GM19043 (cell line): Measurements from ENCODE around the gene ADISSP.

ENCODE experiments used
- ATAC-seq: cut with Tn5 transposase; IDR thresholded peaks from one replicate; pipeline ENCODE4 v1.9.1; 2021; ENCODE audit warnings: low read depth; ENCODE audit not compliant: unreplicated experiment

ADISSP gene

DNA sequence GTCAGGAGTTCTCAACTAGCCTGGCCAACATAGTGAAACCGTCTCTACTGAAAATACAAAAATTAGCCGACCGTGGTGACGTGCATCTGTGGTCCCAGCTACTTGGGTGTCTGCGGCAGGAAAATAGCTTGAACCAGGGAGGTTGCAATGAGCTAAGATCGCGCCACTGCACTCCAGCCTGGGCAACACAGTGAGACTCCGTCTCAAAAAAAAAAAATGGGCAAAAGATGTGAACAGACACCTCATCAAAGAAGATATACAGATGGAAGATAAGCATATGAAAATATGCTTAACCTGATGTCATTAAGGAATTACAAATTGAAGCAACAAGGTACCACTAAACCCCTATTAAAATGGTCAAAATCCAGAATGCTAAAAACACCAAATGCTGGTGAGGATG, 44.3 kb downstream of the ADISSP start:
- no peak for ATAC-seq

- ATAC-seq: no peak
Observed at GRCh38 chr20:3721912-3722311, 45.6 kb downstream of the ADISSP start.

- ATAC-seq: no peak
Observed at GRCh38 chr20:3720626-3721025, 46.9 kb downstream of the ADISSP start.

DNA sequence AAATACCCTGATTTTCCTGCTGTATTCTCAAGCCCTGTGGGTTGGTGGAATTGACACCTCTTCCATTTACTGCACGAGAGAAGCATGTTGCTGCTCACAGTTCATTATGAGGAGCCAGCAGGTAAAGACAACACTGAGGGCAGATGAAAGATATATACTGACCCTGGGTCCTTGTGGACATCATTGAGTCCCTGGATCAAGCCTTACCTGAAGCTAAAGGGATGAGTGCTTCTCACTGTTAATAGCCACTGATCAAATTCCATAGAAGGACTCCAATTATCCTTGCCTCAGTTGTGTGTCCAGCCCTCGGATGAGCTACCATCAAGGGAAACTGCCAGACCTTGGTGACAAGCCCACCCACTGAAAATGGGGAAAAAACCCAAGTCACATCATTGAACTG, 47.5 kb downstream of the ADISSP start:
- no peak for ATAC-seq

DNA sequence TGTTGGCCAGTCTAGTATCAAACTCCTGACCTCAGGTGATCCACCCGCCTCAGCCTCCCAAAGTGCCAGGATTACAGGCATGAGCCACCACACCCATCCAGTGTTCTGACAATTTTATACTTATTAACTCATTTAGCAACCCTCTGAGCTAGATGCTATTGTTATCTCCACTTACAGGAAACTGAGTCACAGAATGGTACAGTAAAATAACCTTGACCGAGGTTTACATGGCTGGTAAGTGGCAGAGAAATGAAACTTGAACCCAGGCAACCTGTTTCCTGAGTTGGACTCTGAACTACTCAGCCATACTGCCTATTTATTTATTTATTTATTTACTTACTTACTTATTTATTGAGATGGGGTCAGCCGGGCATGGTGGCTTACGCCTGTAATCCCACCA, 48.5 kb downstream of the ADISSP start:
- no peak for ATAC-seq

- ATAC-seq: no peak
Observed at GRCh38 chr20:3716195-3716834, 51.2 kb downstream of the ADISSP start.

GRCh38 chr20:3714092-3714491, 53.5 kb downstream of the ADISSP start:
- no peak for ATAC-seq

- ATAC-seq: no peak
Observed at GRCh38 chr20:3712279-3712873, 55.2 kb downstream of the ADISSP start, which contains the start of gene SIGLEC1. Gene SIGLEC1, minus strand, starts transcription at chr20:3712600. Its CDS starts 5,472 bp downstream, at chr20:3707128.

- no peak for ATAC-seq
Observed at GRCh38 chr20:3711484-3711941, 56.0 kb downstream of the ADISSP start.

DNA sequence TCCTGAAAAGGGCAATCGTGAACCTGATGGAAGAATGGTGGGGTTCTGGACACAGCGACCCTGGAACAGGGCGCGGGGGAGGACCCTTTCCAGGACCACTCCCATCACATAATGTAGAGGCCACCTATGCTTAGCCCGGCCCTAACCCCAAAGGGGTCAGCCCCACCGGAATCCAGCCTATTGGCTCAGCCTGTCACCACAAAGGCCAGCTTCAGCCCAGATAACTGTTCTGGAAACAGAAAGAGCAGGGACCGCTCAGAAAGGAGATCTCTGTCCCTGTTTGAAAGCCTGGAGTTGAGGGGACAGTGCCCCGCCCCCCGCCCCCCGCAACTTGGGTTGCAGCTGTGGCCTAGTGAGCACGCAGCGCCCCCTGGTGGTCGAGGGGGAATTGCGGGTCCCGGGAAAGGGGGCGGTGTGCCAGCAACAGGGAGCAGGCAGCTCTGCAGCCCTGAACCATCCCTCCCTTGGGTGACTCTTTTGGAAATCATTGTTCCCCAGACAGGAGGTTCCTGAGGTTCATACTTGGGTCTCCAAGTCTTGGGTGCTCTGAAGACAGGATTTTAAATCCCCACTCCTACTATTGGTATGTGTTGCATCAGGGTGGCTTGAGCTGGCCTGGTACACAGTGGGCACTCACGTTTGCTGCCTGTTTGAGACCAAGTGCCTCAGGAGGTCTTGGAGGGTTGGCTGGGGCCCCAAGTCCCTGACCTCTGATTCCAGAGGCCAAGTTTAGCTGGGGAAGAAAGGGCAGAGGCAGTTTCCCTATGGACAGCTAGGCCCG, 56.7 kb downstream of the ADISSP start:
- ATAC-seq: no peak

DNA sequence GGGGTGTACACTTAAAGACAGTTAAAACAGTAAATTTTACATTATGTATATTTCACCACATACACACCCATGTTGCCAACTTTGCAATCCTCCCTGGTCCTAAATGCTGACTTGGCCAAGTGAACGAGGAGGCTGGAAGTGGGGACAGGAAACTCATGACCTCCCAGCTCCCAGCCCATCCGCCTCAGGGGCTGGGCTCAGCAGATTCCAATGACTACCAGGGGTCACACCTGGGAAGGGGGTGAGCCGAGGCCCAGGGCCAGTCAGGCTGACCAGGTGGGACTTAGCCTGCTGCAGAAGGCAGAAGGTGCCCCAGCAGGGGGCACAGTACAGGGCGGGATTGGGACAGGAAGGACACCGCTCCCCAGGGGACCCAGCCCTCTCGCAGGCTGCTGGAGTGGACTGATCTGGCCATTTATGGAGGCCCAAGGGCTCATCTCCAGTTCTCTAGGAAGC, 57.5 kb downstream of the ADISSP start:
- no peak for ATAC-seq

DNA sequence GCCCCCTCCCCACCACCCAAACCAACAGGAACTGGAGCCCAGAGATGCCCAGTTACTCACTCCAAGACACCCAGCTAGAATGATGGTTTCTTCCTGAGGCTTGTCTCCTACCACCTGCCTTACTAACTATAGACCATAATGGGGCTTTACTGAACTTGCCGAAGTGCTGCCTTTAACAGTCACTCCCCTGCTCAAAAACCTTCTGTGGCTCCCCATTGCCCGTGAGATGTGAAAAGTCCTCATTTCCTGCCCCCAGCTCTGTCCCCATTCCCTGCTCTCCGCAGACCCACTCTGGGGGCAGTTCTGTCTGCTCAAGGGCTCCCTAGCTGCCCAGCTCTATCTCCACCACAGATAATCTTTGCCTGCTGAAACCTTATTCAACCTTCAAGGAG, 60.0 kb downstream of the ADISSP start:
- ATAC-seq: no peak

GRCh38 chr20:3706774-3707507, 60.6 kb downstream of the ADISSP start:
- no peak for ATAC-seq

- ATAC-seq: no peak
Observed at GRCh38 chr20:3705970-3706739, 61.4 kb downstream of the ADISSP start.

DNA sequence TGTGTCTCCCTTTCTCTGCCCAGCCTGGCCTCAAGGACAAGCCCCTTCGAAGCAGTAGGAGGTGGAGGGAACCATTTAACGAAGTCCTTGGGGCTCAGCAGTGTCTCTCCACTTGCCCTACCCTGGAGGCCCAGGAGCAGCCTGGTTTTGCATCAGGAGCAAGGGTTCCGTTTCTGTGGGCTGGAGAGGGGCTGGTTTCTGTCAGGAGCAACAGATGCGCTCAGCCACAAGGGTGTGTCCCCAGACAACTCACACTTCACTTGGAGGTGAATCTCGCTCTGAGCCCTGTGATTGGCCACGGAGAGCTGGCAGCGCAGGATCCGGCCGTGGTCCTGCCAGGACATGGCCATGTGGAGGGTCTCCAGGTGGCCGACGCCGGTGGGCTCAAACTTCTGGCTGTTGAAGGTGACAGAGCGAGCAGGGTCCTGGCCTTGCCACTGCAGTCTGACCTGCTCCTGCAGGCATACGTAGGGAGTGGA, 62.0 kb downstream of the ADISSP start:
- ATAC-seq: no peak

DNA sequence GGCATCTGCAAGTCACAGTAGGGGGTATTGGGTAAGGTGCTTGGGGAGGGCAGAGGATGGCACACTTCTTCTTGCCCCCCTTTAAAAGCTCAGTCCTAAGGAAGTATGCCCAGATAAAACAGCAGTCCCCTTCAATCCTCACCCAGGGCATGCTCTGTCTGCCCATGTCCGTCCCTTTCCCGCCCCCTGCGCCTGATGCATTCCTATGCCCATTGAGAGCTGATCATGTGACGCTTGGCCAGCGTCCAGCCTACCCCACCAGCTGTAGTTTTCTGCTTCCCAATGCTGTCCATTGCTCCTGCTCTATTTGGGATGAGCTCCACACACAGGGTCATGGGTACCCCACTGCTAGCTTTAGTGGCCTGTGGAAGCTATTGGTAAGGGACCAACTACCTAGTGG, 63.5 kb downstream of the ADISSP start:
- no peak for ATAC-seq
